ENCODE results near the gene SETD5.

Gene SETD5

GRCh38 chr3:9415485-9416138 lies 18.2 kb downstream of the SETD5 start:
- in situ Hi-C loops (cut with MboI; ENCODE audit: low pct_unique_long_range_greater_than_20kb, low sequenced_read_pairs, unreplicated experiment), result no loop called here
- no peak for DNase-seq (ENCODE audit: low spot score)
- TF ChIP-seq CTCF (IDR thresholded peaks at IDR 0.05; ENCODE audit: extremely low read depth, insufficient read depth, missing control alignments), result no peak

GRCh38 chr3:9416139-9416780 lies 18.8 kb downstream of the SETD5 start:
- no peak for TF ChIP-seq CTCF (IDR thresholded peaks at IDR 0.05; ENCODE audit: extremely low read depth, insufficient read depth, missing control alignments)
- no peak for DNase-seq (ENCODE audit: low spot score)
- in situ Hi-C loops (cut with MboI; ENCODE audit: low pct_unique_long_range_greater_than_20kb, low sequenced_read_pairs, unreplicated experiment), result no loop called here

- TF ChIP-seq CTCF (IDR thresholded peaks at IDR 0.05; ENCODE audit: extremely low read depth, insufficient read depth, missing control alignments), result no peak
- in situ Hi-C loops (cut with MboI; ENCODE audit: low pct_unique_long_range_greater_than_20kb, low sequenced_read_pairs, unreplicated experiment), result no loop called here
- no peak for DNase-seq (ENCODE audit: low spot score)
Observed at GRCh38 chr3:9420850-9421549, 23.6 kb downstream of the SETD5 start.

- peak; percentile 19 for DNase-seq (ENCODE audit: low spot score)
- in situ Hi-C loops (cut with MboI; ENCODE audit: low pct_unique_long_range_greater_than_20kb, low sequenced_read_pairs, unreplicated experiment), result no loop called here
- no peak for TF ChIP-seq CTCF (IDR thresholded peaks at IDR 0.05; ENCODE audit: extremely low read depth, insufficient read depth, missing control alignments)
Observed at GRCh38 chr3:9422712-9423424, 25.5 kb downstream of the SETD5 start.

GRCh38 chr3:9428411-9428810 lies 31.0 kb downstream of the SETD5 start:
- no peak for DNase-seq (ENCODE audit: low spot score)
- in situ Hi-C loops (cut with MboI; ENCODE audit: low pct_unique_long_range_greater_than_20kb, low sequenced_read_pairs, unreplicated experiment), result no loop called here
- no peak for TF ChIP-seq CTCF (IDR thresholded peaks at IDR 0.05; ENCODE audit: extremely low read depth, insufficient read depth, missing control alignments)

GRCh38 chr3:9430733-9431132 lies 33.3 kb downstream of the SETD5 start:
- DNase-seq (ENCODE audit: low spot score), result no peak
- in situ Hi-C loops (cut with MboI; ENCODE audit: low pct_unique_long_range_greater_than_20kb, low sequenced_read_pairs, unreplicated experiment), result no loop called here
- TF ChIP-seq CTCF (IDR thresholded peaks at IDR 0.05; ENCODE audit: extremely low read depth, insufficient read depth, missing control alignments), result no peak

All from GM13977 (cell line).